ENCODE measurements around the gene CHIT1. TPM values are rescaled to one million over a fixed set of nuclear protein-coding genes. Genes with fewer than 3 reads are reported as not detected.

The CHIT1 gene
- total RNA-seq, 1 experiment from 2014 or later, result not detected

- TF ChIP-seq REST (IDR thresholded peaks at IDR 0.05; ENCODE audit: low read depth), result no peak
- no peak for TF ChIP-seq RAD21 (IDR thresholded peaks at IDR 0.05; ENCODE audit: low read depth)
- no peak for TF ChIP-seq CTCF (IDR thresholded peaks at IDR 0.05 in 2 of 3, conservative IDR thresholded peaks at IDR 0.05 in 1 of 3; ENCODE audit: borderline replicate concordance in 1 of 3, insufficient read depth in 1 of 3, low read depth in 2 of 3, low read length in 2 of 3)
Observed at GRCh38 chr1:203200916-203201315, 28.6 kb downstream of the CHIT1 start (continued).

- Histone ChIP-seq H3K4me2 (ENCODE audit: low read length) (no peak overlapping the region), H3K36me3 (ENCODE audit: control insufficient read depth in 1 of 2, insufficient read depth in 2 of 2, low read length in 2 of 2) (no peaks in the 10 kb centered on the region), H3K9me2 (ENCODE audit: insufficient read depth) (no peaks in the 10 kb centered on the region), H3K79me2 (ENCODE audit: insufficient read depth, low read length) (no peaks in the 10 kb centered on the region), H3K27me3 (ENCODE audit: insufficient read depth, low read length) (no peaks in the 10 kb centered on the region), H3K9me3 (ENCODE audit: control insufficient read depth in 1 of 2, insufficient read depth in 1 of 2, low read depth in 1 of 2, low read length in 2 of 2) (no peaks in the 10 kb centered on the region), H3K4me1 (ENCODE audit: control insufficient read depth in 1 of 2, insufficient read depth in 2 of 2, low read length in 2 of 2) (peaks cover 0 to 10% of the 10 kb centered on the region in 2 experiments; a peak in 2 of 4 replicates), H4K20me1 (ENCODE audit: insufficient read depth) (no peaks in the 10 kb centered on the region), H3K9ac (ENCODE audit: low read length) (no peak overlapping the region), H3K4me3 (replicated peaks in 1 of 2; ENCODE audit: low read depth in 1 of 2, low read length in 2 of 2) (no peak overlapping the region), H3K27ac (ENCODE audit: low read depth, low read length) (no peak overlapping the region), H2AFZ (ENCODE audit: low read depth, low read length, poor library complexity, severe bottlenecking) (no peak overlapping the region)
- ChIA-PET RAD21 (ENCODE audit: low non-redundant PET in 1 of 2, low total read pairs in 2 of 2, uncharacterized antibody in 2 of 2, unreplicated experiment in 2 of 2) (interaction anchor here in 1 of 2 experiments (0.7 kb wide), 1 partner anchor 16 kb away, joined by 3 read pairs; no protein-coding TSS in a partner anchor), CTCF (interaction anchor here (0.9 kb wide), 1 partner anchor 68 kb away, joined by 3 read pairs; no protein-coding TSS in a partner anchor), POLR2A (no interaction called here)
- TF ChIP-seq ZFX (IDR thresholded peaks at IDR 0.05) (no peak), RAD21 (IDR thresholded peaks at IDR 0.05; ENCODE audit: low read depth) (no peak), EGR1 (IDR thresholded peaks at IDR 0.05; ENCODE audit: low read depth) (no peak), SP1 (IDR thresholded peaks at IDR 0.05; ENCODE audit: low read depth) (no peak), CTCF (IDR thresholded peaks at IDR 0.05 in 2 of 3, conservative IDR thresholded peaks at IDR 0.05 in 1 of 3; ENCODE audit: borderline replicate concordance in 1 of 3, insufficient read depth in 1 of 3, low read depth in 2 of 3, low read length in 2 of 3) (no peak), POLR2A (IDR thresholded peaks at IDR 0.05; ENCODE audit: borderline replicate concordance, extremely low read depth, insufficient read depth, insufficient read length) (no peak), SIN3A (IDR thresholded peaks at IDR 0.05; ENCODE audit: low read depth) (no peak)
- DNase-seq (ENCODE audit: low read depth, low spot score) (no peak), ATAC-seq (no peak)
- intact Hi-C loops (cut with micrococcal nuclease), result no loop called here
- no TSS peak for BruUV-seq (replicated peaks)
Observed at GRCh38 chr1:203199816-203200571, 29.5 kb downstream of the CHIT1 start.

Measured in HCT116 (cell line).